Neural progenitor cell (in vitro differentiated cells): ENCODE data around the gene NEGR1. TPM values are rescaled to one million over a fixed set of nuclear protein-coding genes. Genes with fewer than 3 reads are reported as not detected.

ENCODE experiments used
- DNase-seq: peaks from one replicate; pipeline ENCODE4 v3.0.0-alpha.2; 2016; ENCODE audit warnings: low spot score
- H2AFZ ChIP-seq: fragments of 200-600 bp; sonication (generic); replicated peaks from 2 replicates; pipeline ENCODE4 v1.6.1; 2016; ENCODE audit warnings: antibody characterized with exemption
- H3F3A ChIP-seq: fragments of 200-600 bp; sonication (generic); 2 replicates; pipeline ENCODE4 v1.6.1; 2016; ENCODE audit warnings: antibody characterized with exemption, low read depth
- H3K27ac ChIP-seq: fragments of 200-600 bp; sonication (generic); 2 replicates; pipeline ENCODE4 v1.5.1; 2016; ENCODE audit warnings: mild to moderate bottlenecking
- H3K27me3 ChIP-seq: fragments of 200-600 bp; sonication (generic); 2 replicates; pipeline ENCODE4 v1.6.1; 2016; ENCODE audit warnings: mild to moderate bottlenecking, moderate library complexity
- H3K36me3 ChIP-seq: fragments of 200-600 bp; sonication (generic); 2 replicates; pipeline ENCODE4 v1.5.1; 2016
- H3K4me1 ChIP-seq: fragments of 200-600 bp; sonication (generic); 2 replicates; pipeline ENCODE4 v1.6.1; 2016; ENCODE audit warnings: mixed run types
- H3K4me2 ChIP-seq: fragments of 200-600 bp; sonication (generic); 2 replicates; pipeline ENCODE4 v1.6.1; 2016
- H3K4me3 ChIP-seq: fragments of 200-600 bp; sonication (generic); 2 replicates; pipeline ENCODE4 v1.5.1; 2016
- H3K79me2 ChIP-seq: fragments of 200-600 bp; sonication (generic); 2 replicates; pipeline ENCODE4 v1.6.1; 2016; ENCODE audit warnings: low read depth
- H3K9ac ChIP-seq: fragments of 200-600 bp; sonication (generic); 2 replicates; pipeline ENCODE4 v1.6.1; 2016
- H3K9me3 ChIP-seq: fragments of 200-600 bp; sonication (generic); 2 replicates; pipeline ENCODE4 v1.5.1; 2016; ENCODE audit warnings: low read depth
- H4K20me1 ChIP-seq: fragments of 200-600 bp; sonication (generic); 2 replicates; pipeline ENCODE4 v1.6.1; 2016; ENCODE audit warnings: low read depth
- H3K27ac Mint-ChIP-seq: 3 replicates; pipeline ENCODE4 v1.8.0; 2021; ENCODE audit warnings: mixed read lengths
- H3K27me3 Mint-ChIP-seq: 2 replicates; pipeline ENCODE4 v1.8.0; 2022; ENCODE audit warnings: low read depth, mild to moderate bottlenecking, inconsistent platforms, moderate library complexity, mixed read lengths; ENCODE audit not compliant: insufficient read depth
- H3K36me3 Mint-ChIP-seq: 3 replicates; pipeline ENCODE4 v1.8.0; 2021; ENCODE audit warnings: mixed read lengths
- H3K4me1 Mint-ChIP-seq: 3 replicates; pipeline ENCODE4 v1.8.0; 2021; ENCODE audit warnings: mixed read lengths
- H3K4me3 Mint-ChIP-seq: 3 replicates; pipeline ENCODE4 v1.8.0; 2021; ENCODE audit warnings: mild to moderate bottlenecking, moderate library complexity, mixed read lengths
- H3K9me3 Mint-ChIP-seq: 3 replicates; pipeline ENCODE4 v1.8.0; 2020; ENCODE audit warnings: mixed read lengths
- EZH2 ChIP-seq: fragments of 200-600 bp; sonication (generic); IDR thresholded peaks from 2 replicates; pipeline ENCODE4 v1.6.1; 2017; ENCODE audit warnings: antibody characterized with exemption, mild to moderate bottlenecking, moderate library complexity
- EZH2phosphoT487 ChIP-seq: fragments of 200-600 bp; sonication (generic); IDR thresholded peaks from 2 replicates; pipeline ENCODE4 v1.6.1; 2017; ENCODE audit warnings: antibody characterized with exemption
- total RNA-seq: library from RNA; depleted of rRNA; stranded (reverse); fragments of >200 nt; gene quantifications from 2 replicates; pipeline ENCODE4 v1.2.3, GENCODE V29; 2015; ENCODE audit warnings: low replicate concordance
- TF ChIP-seq, protein P1 (sequence below): fragments of 200-600 bp; sonication (generic); IDR thresholded peaks from 2 replicates; pipeline ENCODE4 v1.5.1; 2017; ENCODE audit warnings: antibody characterized with exemption, mild to moderate bottlenecking

Gene NEGR1
- total RNA-seq, 1 donor from 2014 or later: 0.62 TPM

DNA sequence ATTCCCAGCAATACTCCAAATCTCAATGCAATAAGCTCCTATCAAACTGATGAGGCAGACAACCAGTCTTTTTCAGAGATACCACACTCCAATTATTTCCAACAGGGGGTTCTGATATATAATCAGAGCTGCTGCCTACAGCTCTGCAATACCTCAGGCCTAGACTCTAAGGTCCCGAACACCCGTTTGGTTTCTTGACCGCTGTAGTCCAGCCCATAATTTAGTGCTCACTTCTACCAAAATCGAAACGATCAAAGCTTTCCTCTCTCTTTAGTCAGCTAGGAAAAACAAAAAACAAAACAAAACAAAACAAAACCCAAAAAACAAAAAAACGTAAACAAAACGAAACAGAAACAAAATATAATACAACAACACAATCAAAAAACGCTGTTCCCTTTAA is 453.0 kb downstream of the NEGR1 start:
- H3K27me3 Mint-ChIP-seq: no peaks in the 10 kb centered on the region
- Histone ChIP-seq H3K79me2 (no peaks in the 10 kb centered on the region), H3K4me3 (no peak overlapping the region), H3K27me3 (no peaks in the 10 kb centered on the region), H4K20me1 (no peaks in the 10 kb centered on the region), H2AFZ (no peak overlapping the region), H3K9me3 (no peaks in the 10 kb centered on the region), H3K27ac (no peak overlapping the region), H3K4me2 (no peak overlapping the region), H3K4me1 (peaks cover 33% of the 10 kb centered on the region), H3F3A (peaks cover 3% of the 10 kb centered on the region), H3K36me3 (no peaks in the 10 kb centered on the region), H3K9ac (no peak overlapping the region)
- TF ChIP-seq, protein P1, sequence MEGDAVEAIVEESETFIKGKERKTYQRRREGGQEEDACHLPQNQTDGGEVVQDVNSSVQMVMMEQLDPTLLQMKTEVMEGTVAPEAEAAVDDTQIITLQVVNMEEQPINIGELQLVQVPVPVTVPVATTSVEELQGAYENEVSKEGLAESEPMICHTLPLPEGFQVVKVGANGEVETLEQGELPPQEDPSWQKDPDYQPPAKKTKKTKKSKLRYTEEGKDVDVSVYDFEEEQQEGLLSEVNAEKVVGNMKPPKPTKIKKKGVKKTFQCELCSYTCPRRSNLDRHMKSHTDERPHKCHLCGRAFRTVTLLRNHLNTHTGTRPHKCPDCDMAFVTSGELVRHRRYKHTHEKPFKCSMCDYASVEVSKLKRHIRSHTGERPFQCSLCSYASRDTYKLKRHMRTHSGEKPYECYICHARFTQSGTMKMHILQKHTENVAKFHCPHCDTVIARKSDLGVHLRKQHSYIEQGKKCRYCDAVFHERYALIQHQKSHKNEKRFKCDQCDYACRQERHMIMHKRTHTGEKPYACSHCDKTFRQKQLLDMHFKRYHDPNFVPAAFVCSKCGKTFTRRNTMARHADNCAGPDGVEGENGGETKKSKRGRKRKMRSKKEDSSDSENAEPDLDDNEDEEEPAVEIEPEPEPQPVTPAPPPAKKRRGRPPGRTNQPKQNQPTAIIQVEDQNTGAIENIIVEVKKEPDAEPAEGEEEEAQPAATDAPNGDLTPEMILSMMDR: no peak
- no peak for TF ChIP-seq EZH2
- H3K36me3 Mint-ChIP-seq: no peaks in the 10 kb centered on the region
- DNase-seq: no peak
- peaks cover 14% of the 10 kb centered on the region for H3K4me1 Mint-ChIP-seq
- H3K9me3 Mint-ChIP-seq: no peaks in the 10 kb centered on the region
- H3K27ac Mint-ChIP-seq: no peak overlapping the region
- no peak overlapping the region for H3K4me3 Mint-ChIP-seq

DNA sequence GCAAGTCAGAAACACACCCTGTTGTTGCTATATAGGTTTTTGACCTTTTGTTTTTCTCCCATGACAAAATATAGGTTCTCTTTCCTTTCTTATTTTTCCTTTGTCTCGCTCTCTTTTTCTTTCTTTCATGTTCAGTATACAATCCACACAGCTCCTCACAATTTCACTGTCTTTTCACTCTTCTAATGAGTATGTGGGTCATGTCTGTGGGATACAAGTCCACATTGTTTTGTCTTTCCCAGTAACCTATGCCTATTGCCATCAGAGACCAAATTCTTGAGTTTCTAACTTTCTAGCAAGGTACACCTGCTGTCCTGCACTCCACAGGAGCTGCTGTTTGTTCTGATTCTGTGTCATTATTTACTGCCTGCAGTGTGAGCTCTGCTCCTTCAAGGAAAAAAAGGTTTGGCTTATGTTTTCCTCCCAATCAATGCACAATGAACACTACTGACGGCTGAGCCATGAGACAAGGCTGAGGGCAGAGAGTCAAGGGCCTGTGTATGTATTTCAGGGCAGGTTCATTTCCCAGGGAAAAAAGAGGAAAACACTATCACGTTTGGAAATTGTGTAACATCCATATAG is 453.8 kb downstream of the NEGR1 start:
- Histone ChIP-seq H3K9ac (no peak overlapping the region), H3K36me3 (no peaks in the 10 kb centered on the region), H2AFZ (no peak overlapping the region), H3K4me2 (peak overlapping the region; percentile 14), H3K4me1 (peaks cover 33% of the 10 kb centered on the region), H3K9me3 (no peaks in the 10 kb centered on the region), H3F3A (peaks cover 3% of the 10 kb centered on the region), H3K4me3 (no peak overlapping the region), H3K27me3 (no peaks in the 10 kb centered on the region), H3K79me2 (no peaks in the 10 kb centered on the region), H3K27ac (no peak overlapping the region), H4K20me1 (no peaks in the 10 kb centered on the region)
- H3K4me3 Mint-ChIP-seq: no peak overlapping the region
- no peak for TF ChIP-seq EZH2
- TF ChIP-seq EZH2phosphoT487: no peak
- TF ChIP-seq, protein P1: no peak
- H3K27me3 Mint-ChIP-seq: no peaks in the 10 kb centered on the region
- H3K4me1 Mint-ChIP-seq: peaks cover 14% of the 10 kb centered on the region
- no peaks in the 10 kb centered on the region for H3K36me3 Mint-ChIP-seq
- no peak overlapping the region for H3K27ac Mint-ChIP-seq
- peak; percentile 15 for DNase-seq
- H3K9me3 Mint-ChIP-seq: no peaks in the 10 kb centered on the region

DNA sequence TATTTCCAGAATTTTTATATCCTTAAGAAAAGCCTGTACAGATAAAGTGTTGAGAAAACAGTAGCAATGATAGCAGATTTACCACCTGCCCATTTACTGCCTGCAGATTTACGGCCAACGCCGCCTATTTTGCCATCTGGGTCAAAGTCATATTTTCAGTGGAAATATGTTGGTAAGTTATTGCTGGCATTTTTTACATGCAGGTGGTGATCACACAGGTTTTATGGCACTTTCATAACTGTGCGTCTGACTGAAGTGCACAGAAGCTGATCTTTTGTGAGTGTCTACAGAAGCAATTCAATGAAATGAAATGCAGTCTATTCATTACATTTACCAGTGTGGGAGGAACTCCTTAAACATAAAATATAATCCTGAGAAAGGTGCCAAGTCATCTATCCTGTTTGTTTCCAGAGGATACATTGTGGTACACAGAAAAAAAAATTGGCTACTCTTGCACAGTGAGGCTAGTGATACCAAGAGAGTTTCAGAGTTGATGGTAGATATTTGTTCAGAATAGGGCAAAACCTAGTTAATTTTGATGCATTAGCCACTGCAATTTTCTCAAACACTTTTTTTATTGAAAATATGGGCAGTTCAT is 458.5 kb downstream of the NEGR1 start:
- H3K4me1 ChIP-seq: peaks cover 20% of the 10 kb centered on the region
- H3K36me3 ChIP-seq: no peaks in the 10 kb centered on the region
- Mint-ChIP-seq H3K36me3 (no peaks in the 10 kb centered on the region), H3K9me3 (no peaks in the 10 kb centered on the region), H3K4me3 (no peak overlapping the region), H3K27me3 (no peaks in the 10 kb centered on the region), H3K4me1 (peaks cover 5% of the 10 kb centered on the region), H3K27ac (no peak overlapping the region)
- no peak overlapping the region for H3K27ac ChIP-seq
- no peaks in the 10 kb centered on the region for H3K27me3 ChIP-seq
- no peaks in the 10 kb centered on the region for H3K79me2 ChIP-seq
- H3F3A ChIP-seq: peaks cover 2% of the 10 kb centered on the region
- TF ChIP-seq EZH2phosphoT487 (no peak), EZH2 (no peak)
- TF ChIP-seq, protein P1: no peak
- no peak overlapping the region for H2AFZ ChIP-seq
- no peak overlapping the region for H3K9ac ChIP-seq
- no peak overlapping the region for H3K4me3 ChIP-seq
- H3K4me2 ChIP-seq: no peak overlapping the region
- no peak for DNase-seq
- H4K20me1 ChIP-seq: no peaks in the 10 kb centered on the region
- H3K9me3 ChIP-seq: no peaks in the 10 kb centered on the region
